ENCODE results near the gene SGO2.
"Not testable (repeated sequence)": the region's sequence is repeated elsewhere in the genome, so short reads cannot be mapped to it uniquely, and the experiment has no call there.

SGO2 gene

DNA sequence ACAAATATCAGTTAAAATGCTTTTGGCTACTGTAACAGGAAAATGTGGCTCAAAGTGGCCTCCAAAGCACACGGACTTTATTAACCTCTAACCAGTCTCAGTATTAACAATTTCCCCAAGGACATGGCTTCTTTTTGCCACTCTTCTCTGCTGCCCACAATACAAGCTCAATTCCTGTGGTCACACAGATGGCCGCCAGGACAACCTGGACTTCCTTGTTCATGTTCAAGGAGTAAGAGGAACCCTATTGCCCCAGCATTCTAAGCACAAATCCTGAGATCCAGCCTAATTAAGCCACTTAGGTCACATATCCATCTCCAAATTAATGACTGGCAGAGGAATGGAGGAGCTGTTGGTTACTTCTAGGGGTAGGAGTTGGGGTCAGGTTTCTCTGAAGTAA is 98.0 kb downstream of the SGO2 start:
- DNase-seq (ENCODE audit: low read depth), result no peak

DNA sequence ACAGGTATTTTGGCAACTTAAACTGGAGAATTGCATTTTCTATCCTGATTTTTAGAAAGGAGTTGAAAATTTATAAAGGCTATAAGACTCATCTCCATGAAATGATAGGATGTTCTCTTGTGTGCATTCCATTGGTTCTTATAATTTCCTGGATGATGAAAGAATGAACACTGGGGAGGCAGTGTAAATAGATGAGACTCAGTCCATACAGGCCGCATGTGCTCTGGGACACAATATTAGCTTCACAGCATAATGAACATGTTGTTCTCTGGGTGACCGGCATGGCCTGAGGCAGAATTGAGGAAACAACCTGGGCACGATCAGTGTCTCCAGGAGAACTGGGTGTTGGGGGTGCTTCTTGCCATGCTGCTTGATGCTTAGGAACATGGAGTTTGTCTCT is 98.7 kb downstream of the SGO2 start:
- peak; percentile 84 for DNase-seq (ENCODE audit: low read depth)

GRCh38 chr2:200625282-200625681 is 99.3 kb downstream of the SGO2 start:
- DNase-seq (ENCODE audit: low read depth), result no peak

GRCh38 chr2:200625958-200626363 is 100.0 kb downstream of the SGO2 start:
- DNase-seq (ENCODE audit: low read depth), result no peak

- DNase-seq (ENCODE audit: low read depth), result no peak
These were observed 101.2 kb downstream of the SGO2 start for GRCh38 chr2:200627110-200627770.

GRCh38 chr2:200628461-200628860 is 102.5 kb downstream of the SGO2 start:
- DNase-seq (ENCODE audit: low read depth), result not testable (repeated sequence)

DNA sequence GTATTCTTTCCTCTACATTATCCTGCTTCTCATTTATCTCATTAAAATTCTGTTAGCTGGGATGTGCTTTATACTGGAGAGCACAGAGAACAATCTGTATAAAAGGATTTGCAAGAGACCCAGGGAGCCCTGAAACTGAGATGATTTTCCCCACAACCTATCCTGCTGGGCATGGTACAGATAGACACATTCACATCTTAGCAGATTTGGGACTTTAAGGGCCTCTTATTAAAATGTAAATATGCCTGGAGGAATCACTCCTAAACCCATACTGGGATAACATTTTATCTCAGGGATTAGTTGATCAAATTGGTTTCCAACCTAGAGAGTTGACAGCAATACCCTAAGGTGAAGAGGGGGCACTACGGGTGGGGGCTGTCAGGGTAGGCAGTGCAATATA is 105.3 kb downstream of the SGO2 start:
- no peak for DNase-seq (ENCODE audit: low read depth)

Data from non-pigmented ciliary epithelial cell (primary cell).